ENCODE data around the gene LMX1B.

DNA sequence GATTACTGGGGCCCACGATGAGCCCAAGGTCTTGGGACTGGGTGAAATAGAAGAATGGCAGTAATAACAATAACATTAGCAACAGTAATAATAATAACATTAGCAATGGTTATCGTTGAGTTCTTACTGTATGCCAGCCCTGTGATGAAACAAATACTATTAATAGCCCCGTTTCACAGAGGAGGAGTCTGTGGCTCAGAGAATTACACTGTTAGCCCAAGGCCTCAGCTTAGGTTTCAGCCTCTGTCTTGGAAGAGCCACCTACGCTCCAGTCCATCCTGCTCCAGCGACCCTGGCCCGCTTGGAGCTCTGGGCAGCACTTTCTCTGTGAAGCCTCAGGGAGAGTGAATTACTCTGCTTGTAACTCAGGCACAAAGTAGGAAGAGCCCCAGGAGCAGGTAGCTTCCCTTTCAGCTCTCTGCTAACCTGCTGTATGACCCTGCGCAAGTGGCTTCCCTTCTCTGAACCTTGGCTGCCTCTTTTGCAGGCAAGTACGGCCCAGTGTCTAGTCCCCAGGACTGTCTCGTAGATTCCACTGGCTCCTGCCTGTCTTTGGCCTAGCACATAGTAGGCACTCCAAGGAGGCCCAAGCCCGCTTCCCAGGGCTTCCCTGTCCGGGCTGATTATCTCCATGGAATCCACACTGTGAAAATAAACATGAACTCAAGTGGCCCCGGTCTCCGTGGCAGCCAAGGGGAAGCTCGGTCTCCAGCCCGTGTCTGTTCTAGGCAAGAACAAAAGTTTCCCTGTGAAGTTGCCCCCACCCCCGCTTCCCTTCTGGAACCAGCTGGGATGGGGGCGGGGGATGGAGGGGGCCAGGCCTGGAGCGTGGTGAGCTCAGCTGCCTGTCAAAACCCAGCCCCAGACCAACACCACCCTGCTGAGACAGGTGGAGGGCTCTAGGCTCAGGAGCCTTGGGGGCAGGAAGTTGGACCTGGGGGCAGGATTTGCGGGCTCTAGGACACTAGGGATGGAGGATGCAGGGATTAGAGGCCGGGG is 26.2 kb upstream of the LMX1B start:
- TF ChIP-seq POLR2A (IDR thresholded peaks at IDR 0.05) (no peak), POLR2AphosphoS5 (IDR thresholded peaks at IDR 0.05) (no peak)
- TF ChIP-seq, protein P1, sequence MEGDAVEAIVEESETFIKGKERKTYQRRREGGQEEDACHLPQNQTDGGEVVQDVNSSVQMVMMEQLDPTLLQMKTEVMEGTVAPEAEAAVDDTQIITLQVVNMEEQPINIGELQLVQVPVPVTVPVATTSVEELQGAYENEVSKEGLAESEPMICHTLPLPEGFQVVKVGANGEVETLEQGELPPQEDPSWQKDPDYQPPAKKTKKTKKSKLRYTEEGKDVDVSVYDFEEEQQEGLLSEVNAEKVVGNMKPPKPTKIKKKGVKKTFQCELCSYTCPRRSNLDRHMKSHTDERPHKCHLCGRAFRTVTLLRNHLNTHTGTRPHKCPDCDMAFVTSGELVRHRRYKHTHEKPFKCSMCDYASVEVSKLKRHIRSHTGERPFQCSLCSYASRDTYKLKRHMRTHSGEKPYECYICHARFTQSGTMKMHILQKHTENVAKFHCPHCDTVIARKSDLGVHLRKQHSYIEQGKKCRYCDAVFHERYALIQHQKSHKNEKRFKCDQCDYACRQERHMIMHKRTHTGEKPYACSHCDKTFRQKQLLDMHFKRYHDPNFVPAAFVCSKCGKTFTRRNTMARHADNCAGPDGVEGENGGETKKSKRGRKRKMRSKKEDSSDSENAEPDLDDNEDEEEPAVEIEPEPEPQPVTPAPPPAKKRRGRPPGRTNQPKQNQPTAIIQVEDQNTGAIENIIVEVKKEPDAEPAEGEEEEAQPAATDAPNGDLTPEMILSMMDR (IDR thresholded peaks at IDR 0.05 in 8 of 11, conservative IDR thresholded peaks at IDR 0.05 in 3 of 11): no peak

Measured in spleen (tissue), 7 donors.